DMS53 treated with DMSO at 0.1 percent for 48 hours (cell line): Measurements from ENCODE around the gene TMEM214.
"Not testable (repeated sequence)": the region's sequence is repeated elsewhere in the genome, so short reads cannot be mapped to it uniquely, and the experiment has no call there.

ENCODE experiments used
- DNase-seq: peaks from one replicate; lab custom pipeline; 2025; ENCODE audit not compliant: unreplicated experiment; lab: John Stamatoyannopoulos, UW

TMEM214 gene

GRCh38 chr2:27069436-27069835 is 36.7 kb downstream of the TMEM214 start:
- DNase-seq, result no peak

GRCh38 chr2:27069961-27070618 is 37.3 kb downstream of the TMEM214 start:
- no peak for DNase-seq

- DNase-seq, result no peak
These were observed 38.0 kb downstream of the TMEM214 start for GRCh38 chr2:27070653-27071276.

GRCh38 chr2:27071277-27071989 is 38.7 kb downstream of the TMEM214 start, which contains the start of gene OST4:
Gene OST4 (minus strand): TSS chr2:27071654.
- peak; percentile 77 for DNase-seq

GRCh38 chr2:27071990-27072830 is 39.4 kb downstream of the TMEM214 start:
- no peak for DNase-seq

- DNase-seq, result no peak
These were observed 40.2 kb downstream of the TMEM214 start for GRCh38 chr2:27072920-27073319.

- no peak for DNase-seq
These were observed 41.0 kb downstream of the TMEM214 start for GRCh38 chr2:27073782-27074181.

GRCh38 chr2:27074738-27075565 is 42.2 kb downstream of the TMEM214 start:
- DNase-seq, result no peak

GRCh38 chr2:27075566-27075871 is 42.8 kb downstream of the TMEM214 start:
- DNase-seq, result not testable (repeated sequence)

GRCh38 chr2:27076323-27076722 is 43.6 kb downstream of the TMEM214 start:
- DNase-seq, result no peak

GRCh38 chr2:27077231-27077630 is 44.5 kb downstream of the TMEM214 start:
- no peak for DNase-seq

GRCh38 chr2:27078267-27079194 is 45.8 kb downstream of the TMEM214 start, which contains the start of gene EMILIN1:
Gene EMILIN1 (plus strand): TSS chr2:27078615. CDS start chr2:27079066, 451 bp downstream.
- DNase-seq, result no peak

- no peak for DNase-seq
These were observed 46.7 kb downstream of the TMEM214 start for GRCh38 chr2:27079233-27080139.

- no peak for DNase-seq
These were observed 47.3 kb downstream of the TMEM214 start for GRCh38 chr2:27080140-27080469.

- DNase-seq, result no peak
These were observed 47.8 kb downstream of the TMEM214 start for GRCh38 chr2:27080603-27080936.

GRCh38 chr2:27081984-27082772 is 49.4 kb downstream of the TMEM214 start:
- no peak for DNase-seq

GRCh38 chr2:27082773-27083409 is 50.1 kb downstream of the TMEM214 start:
- DNase-seq, result no peak
